ENCODE data around the gene SPINK5.
A peak's percentile ranks its signal among the peaks of the same experiment; 100 is the strongest.

SPINK5 gene

GRCh38 chr5:148113243-148113642 is 49.5 kb downstream of the SPINK5 start:
- DNase-seq, result no peak
- Histone ChIP-seq H3K4me2 (ENCODE audit: low read length) (no peak overlapping the region), H2AK5ac (ENCODE audit: low read length) (no peak overlapping the region), H2AFZ (ENCODE audit: insufficient read depth, low read length, poor library complexity) (no peak overlapping the region), H4K12ac (ENCODE audit: low read depth, low read length) (no peak overlapping the region), H4K91ac (ENCODE audit: low read depth, low read length) (no peak overlapping the region), H3K4me1 (ENCODE audit: control insufficient read depth in 1 of 2, insufficient read depth in 2 of 2, low read length in 2 of 2) (no peaks in the 10 kb centered on the region), H3K79me1 (ENCODE audit: low read length) (no peaks in the 10 kb centered on the region), H3K14ac (ENCODE audit: low read length) (no peak overlapping the region), H3K4me3 (ENCODE audit: low read depth, low read length) (no peak overlapping the region), H3K18ac (ENCODE audit: low read length) (no peak overlapping the region), H2BK5ac (ENCODE audit: low read depth, low read length, poor library complexity) (no peak overlapping the region), H2BK120ac (ENCODE audit: insufficient read depth, low read length, poor library complexity) (no peak overlapping the region), H3K79me2 (ENCODE audit: control insufficient read depth, insufficient read depth, low read length, poor library complexity) (no peaks in the 10 kb centered on the region), H3K27ac (ENCODE audit: low read depth, low read length) (no peak overlapping the region), H2BK12ac (ENCODE audit: low read length) (no peak overlapping the region), H3K23ac (ENCODE audit: low read length) (no peak overlapping the region), H3K27me3 (ENCODE audit: insufficient read depth, low read length) (no peaks in the 10 kb centered on the region), H3K9ac (ENCODE audit: low read length) (no peak overlapping the region), H3K9me3 (ENCODE audit: insufficient read depth, low read depth, low read length) (no peaks in the 10 kb centered on the region), H3K36me3 (ENCODE audit: control insufficient read depth in 1 of 2, insufficient read depth in 2 of 2, low read length in 2 of 2) (peaks cover 0 to 2% of the 10 kb centered on the region in 2 experiments), H4K8ac (ENCODE audit: low read depth, low read length) (no peak overlapping the region), H3K4ac (ENCODE audit: low read depth, low read length) (no peak overlapping the region)

- Histone ChIP-seq H3K4me2 (ENCODE audit: low read length) (no peak overlapping the region), H2BK120ac (ENCODE audit: insufficient read depth, low read length, poor library complexity) (no peak overlapping the region), H3K14ac (ENCODE audit: low read length) (no peak overlapping the region), H3K23ac (ENCODE audit: low read length) (no peak overlapping the region), H2AK5ac (ENCODE audit: low read length) (no peak overlapping the region), H4K91ac (ENCODE audit: low read depth, low read length) (no peak overlapping the region), H3K4me1 (ENCODE audit: control insufficient read depth in 1 of 2, insufficient read depth in 2 of 2, low read length in 2 of 2) (no peaks in the 10 kb centered on the region), H3K79me1 (ENCODE audit: low read length) (no peaks in the 10 kb centered on the region), H3K4me3 (ENCODE audit: low read depth, low read length) (no peak overlapping the region), H3K18ac (ENCODE audit: low read length) (no peak overlapping the region), H2BK12ac (ENCODE audit: low read length) (no peak overlapping the region), H3K27me3 (ENCODE audit: insufficient read depth, low read length) (no peaks in the 10 kb centered on the region), H3K36me3 (ENCODE audit: control insufficient read depth in 1 of 2, insufficient read depth in 2 of 2, low read length in 2 of 2) (peaks cover 0 to 2% of the 10 kb centered on the region in 2 experiments), H2AFZ (ENCODE audit: insufficient read depth, low read length, poor library complexity) (no peak overlapping the region), H3K27ac (ENCODE audit: low read depth, low read length) (no peak overlapping the region), H3K9me3 (ENCODE audit: insufficient read depth, low read depth, low read length) (no peaks in the 10 kb centered on the region), H3K9ac (ENCODE audit: low read length) (no peak overlapping the region), H3K79me2 (ENCODE audit: control insufficient read depth, insufficient read depth, low read length, poor library complexity) (no peaks in the 10 kb centered on the region), H2BK5ac (ENCODE audit: low read depth, low read length, poor library complexity) (no peak overlapping the region), H4K12ac (ENCODE audit: low read depth, low read length) (no peak overlapping the region), H3K4ac (ENCODE audit: low read depth, low read length) (no peak overlapping the region), H4K8ac (ENCODE audit: low read depth, low read length) (no peak overlapping the region)
- peak in 1 of 2 donors; percentile 70 for DNase-seq
- no CpG with 5 or more reads among the region's 3 CpGs for WGBS (ENCODE audit: extremely low coverage, insufficient coverage, insufficient read length)
Measured at GRCh38 chr5:148120317-148120716, 56.5 kb downstream of the SPINK5 start.

DNA sequence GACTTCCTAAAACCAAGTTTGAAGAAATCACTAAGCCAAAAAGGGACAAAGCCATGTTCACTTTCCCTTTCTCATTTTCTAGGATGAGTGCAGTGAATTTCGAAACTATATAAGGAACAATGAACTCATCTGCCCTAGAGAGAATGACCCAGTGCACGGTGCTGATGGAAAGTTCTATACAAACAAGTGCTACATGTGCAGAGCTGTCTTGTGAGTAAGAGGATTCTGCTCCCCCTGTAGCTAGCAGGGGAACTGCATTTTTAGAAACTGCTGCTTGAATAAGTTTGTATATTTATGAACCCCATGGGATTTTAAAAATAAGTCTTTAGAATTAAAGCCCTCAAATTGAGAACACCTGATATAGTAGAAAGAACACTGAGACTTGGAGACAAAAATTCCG is 61.9 kb downstream of the SPINK5 start:
- Histone ChIP-seq H3K79me1 (ENCODE audit: low read length) (no peaks in the 10 kb centered on the region), H3K4me2 (ENCODE audit: low read length) (no peak overlapping the region), H3K4me1 (ENCODE audit: control insufficient read depth in 1 of 2, insufficient read depth in 2 of 2, low read length in 2 of 2) (no peaks in the 10 kb centered on the region), H4K91ac (ENCODE audit: low read depth, low read length) (no peak overlapping the region), H3K4me3 (ENCODE audit: low read depth, low read length) (no peak overlapping the region), H2BK12ac (ENCODE audit: low read length) (no peak overlapping the region), H2BK5ac (ENCODE audit: low read depth, low read length, poor library complexity) (no peak overlapping the region), H2AK5ac (ENCODE audit: low read length) (no peak overlapping the region), H4K12ac (ENCODE audit: low read depth, low read length) (no peak overlapping the region), H3K4ac (ENCODE audit: low read depth, low read length) (no peak overlapping the region), H2AFZ (ENCODE audit: insufficient read depth, low read length, poor library complexity) (no peak overlapping the region), H3K14ac (ENCODE audit: low read length) (no peak overlapping the region), H3K27me3 (ENCODE audit: insufficient read depth, low read length) (no peaks in the 10 kb centered on the region), H3K18ac (ENCODE audit: low read length) (no peak overlapping the region), H3K36me3 (ENCODE audit: control insufficient read depth in 1 of 2, insufficient read depth in 2 of 2, low read length in 2 of 2) (no peaks in the 10 kb centered on the region), H3K27ac (ENCODE audit: low read depth, low read length) (no peak overlapping the region), H2BK120ac (ENCODE audit: insufficient read depth, low read length, poor library complexity) (no peak overlapping the region), H3K23ac (ENCODE audit: low read length) (no peak overlapping the region), H3K79me2 (ENCODE audit: control insufficient read depth, insufficient read depth, low read length, poor library complexity) (no peaks in the 10 kb centered on the region), H4K8ac (ENCODE audit: low read depth, low read length) (no peak overlapping the region), H3K9ac (ENCODE audit: low read length) (no peak overlapping the region), H3K9me3 (ENCODE audit: insufficient read depth, low read depth, low read length) (no peaks in the 10 kb centered on the region)
- peak in 1 of 2 donors; percentile 9 for DNase-seq
- no CpG with 5 or more reads among the region's 3 CpGs for WGBS (ENCODE audit: extremely low coverage, insufficient coverage, insufficient read length)

- H4K91ac ChIP-seq (ENCODE audit: low read depth, low read length), result no peak overlapping the region
- no peaks in the 10 kb centered on the region for H3K79me1 ChIP-seq (ENCODE audit: low read length)
Measured at GRCh38 chr5:148135091-148136048, 71.6 kb downstream of the SPINK5 start.

More at GRCh38 chr5:148135091-148136048, 71.6 kb downstream of the SPINK5 start:
- Histone ChIP-seq H4K12ac (ENCODE audit: low read depth, low read length) (no peak overlapping the region), H3K36me3 (ENCODE audit: control insufficient read depth in 1 of 2, insufficient read depth in 2 of 2, low read length in 2 of 2) (peaks cover 0 to 1% of the 10 kb centered on the region in 2 experiments), H4K8ac (ENCODE audit: low read depth, low read length) (no peak overlapping the region), H3K23ac (ENCODE audit: low read length) (no peak overlapping the region), H3K27ac (ENCODE audit: low read depth, low read length) (no peak overlapping the region), H2AK5ac (ENCODE audit: low read length) (no peak overlapping the region), H3K18ac (ENCODE audit: low read length) (no peak overlapping the region), H3K14ac (ENCODE audit: low read length) (no peak overlapping the region), H2BK12ac (ENCODE audit: low read length) (no peak overlapping the region), H3K4me3 (ENCODE audit: low read depth, low read length) (no peak overlapping the region), H3K4me1 (ENCODE audit: control insufficient read depth in 1 of 2, insufficient read depth in 2 of 2, low read length in 2 of 2) (no peaks in the 10 kb centered on the region), H2BK5ac (ENCODE audit: low read depth, low read length, poor library complexity) (no peak overlapping the region), H3K4me2 (ENCODE audit: low read length) (no peak overlapping the region), H3K4ac (ENCODE audit: low read depth, low read length) (no peak overlapping the region), H3K79me2 (ENCODE audit: control insufficient read depth, insufficient read depth, low read length, poor library complexity) (no peaks in the 10 kb centered on the region), H3K9me3 (ENCODE audit: insufficient read depth, low read depth, low read length) (no peaks in the 10 kb centered on the region), H3K9ac (ENCODE audit: low read length) (no peak overlapping the region), H2BK120ac (ENCODE audit: insufficient read depth, low read length, poor library complexity) (no peak overlapping the region), H3K27me3 (ENCODE audit: insufficient read depth, low read length) (no peaks in the 10 kb centered on the region), H2AFZ (ENCODE audit: insufficient read depth, low read length, poor library complexity) (no peak overlapping the region)
- no CpG with 5 or more reads among the region's 5 CpGs for WGBS (ENCODE audit: extremely low coverage, insufficient coverage, insufficient read length)
- DNase-seq, result no peak
